Smooth muscle cell (in vitro differentiated cells): ENCODE measurements around the gene ZNRF4. TPM values are rescaled to one million over a fixed set of nuclear protein-coding genes. Genes with fewer than 3 reads are reported as not detected.

Source experiments
- DNase-seq: peaks from one replicate; lab custom pipeline; 2025; ENCODE audit not compliant: unreplicated experiment; lab: John Stamatoyannopoulos, UW
- H2AFZ ChIP-seq: fragments of 200-600 bp; sonication (generic); 2 replicates; pipeline ENCODE4 v1.6.0; 2016; ENCODE audit warnings: antibody characterized with exemption, low read depth, mild to moderate bottlenecking
- H3F3A ChIP-seq: fragments of 200-600 bp; sonication (generic); 2 replicates; pipeline ENCODE4 v1.6.0; 2017; ENCODE audit warnings: antibody characterized with exemption, low read depth
- H3K27ac ChIP-seq: fragments of 200-600 bp; sonication (generic); 2 replicates; pipeline ENCODE4 v1.5.1; 2016; ENCODE audit warnings: low read depth, mild to moderate bottlenecking
- H3K27me3 ChIP-seq: fragments of 200-600 bp; sonication (generic); 2 replicates; pipeline ENCODE4 v1.6.1; 2016; ENCODE audit warnings: low read depth, mild to moderate bottlenecking
- H3K36me3 ChIP-seq: fragments of 200-600 bp; sonication (generic); 2 replicates; pipeline ENCODE4 v1.5.1; 2016; ENCODE audit warnings: low read depth
- H3K4me1 ChIP-seq: fragments of 200-600 bp; sonication (generic); 2 replicates; pipeline ENCODE4 v1.5.1; 2016; ENCODE audit warnings: low read depth
- H3K4me2 ChIP-seq: fragments of 200-600 bp; sonication (generic); 2 replicates; pipeline ENCODE4 v1.6.0; 2016; ENCODE audit warnings: mild to moderate bottlenecking
- H3K4me3 ChIP-seq: fragments of 200-600 bp; sonication (generic); 2 replicates; pipeline ENCODE4 v1.5.1; 2016; ENCODE audit warnings: mild to moderate bottlenecking
- H3K79me2 ChIP-seq: fragments of 200-600 bp; sonication (generic); 2 replicates; pipeline ENCODE4 v1.6.0; 2016; ENCODE audit warnings: low read depth, mild to moderate bottlenecking
- H3K9ac ChIP-seq: fragments of 200-600 bp; sonication (generic); 2 replicates; pipeline ENCODE4 v1.6.0; 2016; ENCODE audit warnings: low read depth
- H3K9me3 ChIP-seq: fragments of 200-600 bp; sonication (generic); replicated peaks from 2 replicates; pipeline ENCODE4 v1.5.1; 2016; ENCODE audit warnings: low read depth
- H4K20me1 ChIP-seq: fragments of 200-600 bp; sonication (generic); 2 replicates; pipeline ENCODE4 v1.6.0; 2016; ENCODE audit warnings: low read depth
- CTCF ChIP-seq: fragments of 200-600 bp; sonication (generic); IDR thresholded peaks from 2 replicates; pipeline ENCODE4 v1.5.1; 2017; ENCODE audit warnings: borderline replicate concordance, mild to moderate bottlenecking, antibody characterized with exemption; ENCODE audit not compliant: insufficient read depth, poor library complexity, severe bottlenecking
- WGBS: methylation state at CpG from one replicate; pipeline ENCODE4 v1.1.7; 2016; ENCODE audit warnings: low lambda C conversion rate; 5-methylcytosine and 5-hydroxymethylcytosine counted together
- polyA plus RNA-seq: library from polyadenylated mRNA; unstranded; fragments of >200 nt; fragmentation: Nextera tagmentation; extraction: Ambion mirVana; gene quantifications from 2 replicates; pipeline ENCODE4 v1.2.1, GENCODE V29; 2016
- total RNA-seq: library from RNA; depleted of rRNA; stranded (reverse); fragments of >200 nt; gene quantifications from 2 replicates; pipeline ENCODE4 v1.2.3, GENCODE V29; 2014

ZNRF4 gene
- total and polyA plus RNA-seq, 2 experiments from 2014 or later = not detected

GRCh38 chr19:5440299-5440698 is 14.9 kb upstream of the ZNRF4 start:
- no peak for DNase-seq
- no peak overlapping the region for H3K27ac ChIP-seq
- no peak for TF ChIP-seq CTCF
- no peaks in the 10 kb centered on the region for H3K9me3 ChIP-seq
- H3K36me3 ChIP-seq = no peaks in the 10 kb centered on the region
- H3K4me3 ChIP-seq = no peak overlapping the region
- H3F3A ChIP-seq = peaks cover 8% of the 10 kb centered on the region
- H3K79me2 ChIP-seq = no peaks in the 10 kb centered on the region
- no peaks in the 10 kb centered on the region for H4K20me1 ChIP-seq
- H3K4me1 ChIP-seq = peaks cover 7% of the 10 kb centered on the region
- no peak overlapping the region for H2AFZ ChIP-seq
- no peak overlapping the region for H3K4me2 ChIP-seq
- no peaks in the 10 kb centered on the region for H3K27me3 ChIP-seq
- no peak overlapping the region for H3K9ac ChIP-seq
- WGBS = 0% methylated on average over 1 of the region's 1 CpG

- Histone ChIP-seq H2AFZ (no peak overlapping the region), H3K4me3 (no peak overlapping the region)
Measured at GRCh38 chr19:5443723-5444122, 11.5 kb upstream of the ZNRF4 start.

GRCh38 chr19:5444431-5444830 is 10.8 kb upstream of the ZNRF4 start:
- H4K20me1 ChIP-seq = no peaks in the 10 kb centered on the region
- H3K27ac ChIP-seq = no peak overlapping the region
- DNase-seq = no peak
- H3K4me3 ChIP-seq = no peak overlapping the region
- H3F3A ChIP-seq = no peaks in the 10 kb centered on the region
- no peaks in the 10 kb centered on the region for H3K4me1 ChIP-seq
- 89% methylated on average over 4 of the region's 5 CpGs for WGBS
- no peak for TF ChIP-seq CTCF
- H3K27me3 ChIP-seq = no peaks in the 10 kb centered on the region
- H2AFZ ChIP-seq = no peak overlapping the region
- H3K9me3 ChIP-seq = no peaks in the 10 kb centered on the region
- H3K4me2 ChIP-seq = no peak overlapping the region
- H3K79me2 ChIP-seq = no peaks in the 10 kb centered on the region
- no peak overlapping the region for H3K9ac ChIP-seq
- no peaks in the 10 kb centered on the region for H3K36me3 ChIP-seq

More at GRCh38 chr19:5443723-5444122, 11.5 kb upstream of the ZNRF4 start:
- no peaks in the 10 kb centered on the region for H3K79me2 ChIP-seq
- H3K9me3 ChIP-seq = no peaks in the 10 kb centered on the region
- H3K4me2 ChIP-seq = no peak overlapping the region
- no peaks in the 10 kb centered on the region for H3K27me3 ChIP-seq
- H3F3A ChIP-seq = no peaks in the 10 kb centered on the region
- H3K4me1 ChIP-seq = no peaks in the 10 kb centered on the region
- no peak for DNase-seq
- H3K36me3 ChIP-seq = no peaks in the 10 kb centered on the region
- H3K27ac ChIP-seq = no peak overlapping the region
- no peak for TF ChIP-seq CTCF
- H4K20me1 ChIP-seq = no peaks in the 10 kb centered on the region
- WGBS = 91% methylated on average over 5 of the region's 5 CpGs
- no peak overlapping the region for H3K9ac ChIP-seq

GRCh38 chr19:5445071-5445470 is 10.1 kb upstream of the ZNRF4 start:
- Histone ChIP-seq H4K20me1 (no peaks in the 10 kb centered on the region), H3K9me3 (no peaks in the 10 kb centered on the region), H3K4me1 (no peaks in the 10 kb centered on the region), H3K27ac (no peak overlapping the region), H3F3A (no peaks in the 10 kb centered on the region), H3K79me2 (no peaks in the 10 kb centered on the region), H2AFZ (no peak overlapping the region), H3K4me2 (no peak overlapping the region), H3K4me3 (no peak overlapping the region), H3K27me3 (no peaks in the 10 kb centered on the region), H3K36me3 (no peaks in the 10 kb centered on the region), H3K9ac (no peak overlapping the region)
- TF ChIP-seq CTCF = no peak
- DNase-seq = no peak
- 32% methylated on average over 1 of the region's 2 CpGs for whole genome bisulfite sequencing
